ENCODE measurements around the gene S100A1. TPM values are rescaled to one million over a fixed set of nuclear protein-coding genes. Genes with fewer than 3 reads are reported as not detected.

The S100A1 gene
- total and polyA plus RNA-seq, 2 of the 13 experiments (the other 11 are each of a cell fraction or from before 2014, with no cell fraction given): 120 to 251 TPM

- under 1% methylated on average over 35 of the region's 78 CpGs for WGBS (ENCODE audit: low lambda C conversion rate)
- Histone ChIP-seq H3K27ac (ENCODE audit: extremely low read length, insufficient read depth, low read length) (no peak within 1 kb of the TSS), H2AFZ (ENCODE audit: low read length) (no peak within 1 kb of the TSS), H3K36me3 (replicated peaks in 1 of 2; ENCODE audit: control insufficient read depth in 1 of 2, insufficient read depth in 2 of 2, low read length in 2 of 2) (no peaks in the 10 kb centered on the region), H3K4me3 (replicated peaks in 1 of 3; ENCODE audit: insufficient read depth in 1 of 3, low read depth in 2 of 3, low read length in 3 of 3) (peak within 1 kb of the TSS; percentile 52 to 72 (median 57)), H3K4me2 (ENCODE audit: low read depth, low read length) (peak within 1 kb of the TSS; percentile 78), H3K9me3 (ENCODE audit: low read length) (no peaks in the 10 kb centered on the region), H3K9ac (ENCODE audit: insufficient read depth, low read depth, low read length) (peak within 1 kb of the TSS; percentile 2; the same call in 1 of the 2 replicates), H3K4me1 (ENCODE audit: insufficient read depth, low read length) (peaks cover 25% of the 10 kb centered on the region), H4K20me1 (ENCODE audit: insufficient read depth, low read length) (no peaks in the 10 kb centered on the region), H3K79me2 (ENCODE audit: insufficient read depth, low read length) (no peaks in the 10 kb centered on the region), H3K27me3 (ENCODE audit: control insufficient read depth in 1 of 2, insufficient read depth in 2 of 2, low read length in 2 of 2) (peaks cover 23 to 59% of the 10 kb centered on the region in 2 experiments)
- DNase-seq (ENCODE audit: low spot score) (no peak), FAIRE-seq (no peak), ATAC-seq (peak; percentile 75)
- ChIA-PET CTCF (ENCODE audit: low intra/inter-chr PET ratio, low total read pairs) (interaction anchor here (0.6 to 2.6 kb wide), 3 partner anchors 60 to 93 kb away, joined by 3 to 38 read pairs (median 11); no protein-coding TSS in a partner anchor), POLR2A (no interaction called here)
- in situ Hi-C loops (cut with HindIII; ENCODE audit: extremely low pct_ligation_motif_present, low pct_unique_long_range_greater_than_20kb) (loop anchor here (5.0 kb wide), 2 partner anchors 69 to 94 kb away; no protein-coding TSS in a partner anchor), intact Hi-C loops (cut with micrococcal nuclease; ENCODE audit: unreplicated experiment) (loop anchor here (5.0 kb wide), 1 partner anchor 309 kb away; the partner anchor contains the start of gene RAB13)
- no TSS peak for BruUV-seq (replicated peaks)
- peak; percentile 79; the same call in 1 of the 2 replicates for TF ChIP-seq UBTF (CRISPR knock-in tag; IDR thresholded peaks at IDR 0.05)
- no peak for TF ChIP-seq PPARG (CRISPR knock-in tag; conservative IDR thresholded peaks at IDR 0.05)
- TF ChIP-seq HOXA9 (CRISPR knock-in tag; IDR thresholded peaks at IDR 0.05; ENCODE audit: borderline replicate concordance): peak; percentile 77
- TF ChIP-seq ARID4A (CRISPR knock-in tag; IDR thresholded peaks at IDR 0.05; ENCODE audit: borderline replicate concordance): no peak
- no peak for TF ChIP-seq ZNF280B (CRISPR knock-in tag; IDR thresholded peaks at IDR 0.05; ENCODE audit: borderline replicate concordance)
- TF ChIP-seq BCLAF1 (IDR thresholded peaks at IDR 0.05): no peak
- TF ChIP-seq TFAP4 (IDR thresholded peaks at IDR 0.05; ENCODE audit: borderline replicate concordance, low read depth): no peak
- TF ChIP-seq ZFY (CRISPR knock-in tag; IDR thresholded peaks at IDR 0.05): 0 out of 2 replicates have a peak, but pooled peaks have one; percentile 33
- no peak for TF ChIP-seq EED (CRISPR knock-in tag; IDR thresholded peaks at IDR 0.05)
These were observed 50.5 kb downstream of the S100A1 start, which contains the start of gene NPR1 for GRCh38 chr1:153678519-153679336. Gene NPR1 (plus strand): TSS chr1:153678688. CDS start chr1:153679109, 421 bp downstream.
